Urothelium cell line (cell line): ENCODE measurements around the gene PTS.

Experiments used
- DNase-seq: peaks from one replicate; pipeline ENCODE4 v3.0.0; 2011; ENCODE audit warnings: low spot score, mixed read lengths
- FAIRE-seq: peaks from 2 replicates; lab custom pipeline; 2011; peaks lifted over from hg19 to GRCh38; lab: Jason Lieb, UNC

The PTS gene

DNA sequence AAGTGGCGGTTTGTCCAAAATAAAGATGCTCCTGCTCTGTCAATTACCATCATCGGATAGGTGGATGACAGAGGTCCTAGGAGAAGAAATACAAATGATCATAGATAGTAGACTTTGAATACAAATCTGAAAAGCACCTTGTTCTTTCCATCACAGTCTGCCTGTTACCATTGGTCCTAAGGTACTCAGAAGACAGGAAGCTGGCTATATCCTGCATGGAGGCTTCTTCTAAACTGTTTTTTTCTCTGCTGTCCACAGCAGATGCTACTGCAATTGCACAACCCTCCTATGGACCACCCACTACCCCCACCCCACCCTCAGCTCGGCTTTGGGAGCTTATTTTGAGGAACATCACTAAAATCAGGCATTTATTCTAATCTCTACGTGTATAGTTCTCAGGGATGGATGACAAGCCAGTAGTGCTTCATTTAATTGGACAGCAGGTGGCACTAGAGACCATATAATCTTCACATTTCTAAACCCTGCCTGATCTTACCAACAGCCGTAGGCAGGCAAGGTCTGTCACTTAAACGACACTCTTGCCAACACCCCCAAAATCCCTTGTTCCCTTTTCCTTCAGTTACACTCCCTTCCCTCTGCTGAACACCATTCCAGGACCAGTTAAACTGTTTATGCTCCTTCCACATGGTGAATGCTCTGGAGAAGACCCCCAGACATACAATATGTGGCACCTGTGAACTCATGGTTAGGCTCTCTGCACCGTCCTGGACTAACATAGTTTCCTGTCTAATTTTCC is 6.6 kb upstream of the PTS start:
- FAIRE-seq (peak; percentile 91), DNase-seq (peak; percentile 79)

- FAIRE-seq (no peak), DNase-seq (no peak)
Measured at GRCh38 chr11:112221274-112221835, 4.9 kb upstream of the PTS start.

GRCh38 chr11:112222303-112222702 is 3.9 kb upstream of the PTS start:
- DNase-seq (no peak), FAIRE-seq (peak; percentile 76)

GRCh38 chr11:112223121-112223520 is 3.1 kb upstream of the PTS start:
- DNase-seq: no peak
- no peak for FAIRE-seq

- DNase-seq (no peak), FAIRE-seq (no peak)
Measured at GRCh38 chr11:112223754-112224532, 2.3 kb upstream of the PTS start.

GRCh38 chr11:112225753-112226061 is 521 bp upstream of the PTS start:
- no peak for FAIRE-seq
- no peak for DNase-seq

DNA sequence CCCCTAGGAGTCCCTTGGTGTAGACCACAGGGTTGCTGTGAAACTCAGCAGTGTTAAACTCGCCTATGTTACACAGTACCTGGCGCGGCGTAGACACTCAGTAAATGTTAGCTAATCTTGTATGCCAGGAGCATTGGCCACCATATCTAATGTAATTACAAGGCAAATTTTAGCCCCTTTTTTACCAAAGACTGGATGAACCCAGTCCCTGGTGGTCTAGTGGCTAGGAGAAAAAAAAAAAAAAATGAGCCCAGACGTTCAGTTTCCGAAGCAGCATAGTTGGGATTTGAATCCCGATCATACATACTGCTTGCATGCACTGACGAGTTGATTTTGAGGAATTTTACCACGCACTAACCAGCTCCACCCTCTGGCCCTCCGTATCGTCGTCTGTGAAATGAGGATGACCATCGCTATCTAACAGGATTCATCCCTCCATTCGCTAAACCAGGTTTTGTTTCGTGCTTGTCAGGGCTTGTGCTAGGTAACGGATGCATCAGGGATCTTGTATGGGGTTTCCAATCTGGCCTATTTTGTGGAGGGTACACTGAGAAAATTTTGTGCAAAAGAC is 688 bp downstream of the PTS start:
- FAIRE-seq: no peak
- peak; percentile 38 for DNase-seq

DNA sequence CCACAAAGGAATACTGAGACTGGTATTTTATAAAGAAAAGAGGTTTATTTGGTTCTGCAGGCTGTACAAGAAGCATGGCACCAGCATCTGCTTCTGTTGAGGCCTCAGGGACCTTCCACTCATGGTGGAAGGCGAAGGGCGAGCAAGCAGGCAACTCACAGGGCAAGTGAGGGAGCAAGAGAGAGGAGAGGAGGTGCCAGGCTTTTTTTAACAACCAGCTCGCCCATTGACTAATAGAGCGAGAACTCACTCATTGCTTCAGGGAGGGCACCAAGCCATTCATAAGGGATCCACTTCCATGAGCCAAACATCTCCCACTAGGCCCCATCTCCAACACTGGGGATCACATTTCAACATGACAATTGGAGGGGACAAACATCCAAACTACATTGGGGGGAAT is 1.2 kb downstream of the PTS start:
- FAIRE-seq: no peak
- DNase-seq: no peak

- FAIRE-seq (no peak), DNase-seq (no peak)
Measured at GRCh38 chr11:112228706-112229105, 2.5 kb downstream of the PTS start.

DNA sequence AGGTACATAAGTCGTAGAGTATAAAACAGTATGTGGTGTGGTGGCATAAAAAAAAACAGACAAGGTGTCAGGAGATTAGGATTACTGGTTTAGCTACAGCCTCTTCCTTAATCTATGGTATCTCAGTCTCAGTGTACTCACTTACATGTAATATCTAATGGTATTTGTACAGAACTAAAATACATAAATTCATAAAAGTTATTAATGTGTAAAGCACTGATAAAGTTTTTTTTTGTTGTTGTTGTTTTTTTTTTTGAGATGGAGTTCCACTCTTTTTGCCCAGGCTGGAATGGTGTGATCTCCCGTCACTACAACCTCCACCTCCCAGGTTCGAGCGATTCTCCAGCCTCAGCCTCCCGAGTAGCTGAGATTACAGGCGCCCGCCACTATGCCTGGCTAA is 2.9 kb downstream of the PTS start:
- DNase-seq: no peak
- no peak for FAIRE-seq

DNA sequence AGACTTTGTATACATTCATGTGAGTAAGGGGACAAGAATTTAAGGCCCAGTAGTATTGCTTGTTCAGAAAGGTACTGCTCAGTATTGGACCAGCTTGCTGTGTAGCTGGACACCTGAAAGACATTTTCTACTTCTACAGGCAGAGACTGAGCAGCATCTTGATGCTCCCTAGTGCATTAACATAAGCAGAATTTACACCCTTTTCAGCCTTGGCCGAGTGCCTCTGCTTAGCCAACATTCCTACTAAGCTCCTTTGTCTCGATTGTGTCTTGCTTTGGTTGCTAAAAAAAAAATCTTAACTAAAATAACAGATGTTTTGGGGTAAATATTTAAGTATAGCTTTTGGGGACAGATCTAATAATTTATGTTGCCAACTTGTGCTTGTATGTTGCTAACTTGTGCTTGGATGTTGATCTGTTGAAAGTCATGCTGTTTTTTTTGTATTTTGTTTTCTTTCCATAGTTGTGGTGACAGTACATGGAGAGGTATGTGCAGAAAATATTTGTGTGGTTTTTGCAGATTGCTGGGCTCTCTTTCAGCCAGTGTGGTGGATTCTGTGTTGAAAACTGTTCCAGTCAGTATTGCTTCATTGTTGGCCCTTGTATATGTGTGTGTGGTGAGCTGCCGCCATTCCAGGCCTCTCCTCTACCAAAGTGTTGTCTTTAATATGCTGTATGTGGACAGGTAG is 3.7 kb downstream of the PTS start:
- FAIRE-seq (no peak), DNase-seq (no peak)

- DNase-seq: no peak
- FAIRE-seq: no peak
Measured at GRCh38 chr11:112231952-112232351, 5.7 kb downstream of the PTS start.

DNA sequence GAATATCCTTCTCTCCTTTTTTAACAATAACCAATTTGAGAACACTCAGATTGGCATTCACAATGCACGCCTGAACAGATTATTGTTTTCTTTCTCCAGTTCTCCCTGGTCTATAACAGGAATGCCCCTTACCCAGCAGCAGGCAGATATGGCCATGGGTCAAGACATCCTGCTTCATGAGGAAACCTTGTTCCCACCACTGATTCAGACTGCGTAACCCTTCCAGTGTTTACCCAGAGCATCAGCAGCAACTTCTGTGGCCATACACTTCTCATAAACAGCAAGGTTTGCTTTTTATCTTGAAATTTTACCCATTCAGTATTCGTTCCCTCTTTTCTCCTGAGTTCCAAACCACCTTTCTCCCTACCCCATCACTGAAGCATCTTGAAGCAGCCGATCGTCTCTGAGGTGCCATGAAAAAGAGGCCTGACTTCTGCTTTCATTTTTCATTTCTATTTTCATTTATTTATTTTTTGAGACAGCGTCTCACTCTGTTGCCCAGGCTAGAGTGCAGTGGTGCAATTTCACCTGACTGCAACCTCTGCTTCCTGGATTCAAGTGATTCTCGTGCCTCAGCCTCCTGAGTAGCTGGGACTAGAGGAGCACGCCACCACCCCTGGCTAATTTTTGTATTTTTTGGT is 9.6 kb downstream of the PTS start:
- FAIRE-seq (no peak), DNase-seq (no peak)

GRCh38 chr11:112237451-112237850 is 11.2 kb downstream of the PTS start:
- FAIRE-seq: peak; percentile 23

GRCh38 chr11:112238041-112238440 is 11.8 kb downstream of the PTS start:
- FAIRE-seq (no peak), DNase-seq (no peak)

More at GRCh38 chr11:112237451-112237850, 11.2 kb downstream of the PTS start:
- no peak for DNase-seq

DNA sequence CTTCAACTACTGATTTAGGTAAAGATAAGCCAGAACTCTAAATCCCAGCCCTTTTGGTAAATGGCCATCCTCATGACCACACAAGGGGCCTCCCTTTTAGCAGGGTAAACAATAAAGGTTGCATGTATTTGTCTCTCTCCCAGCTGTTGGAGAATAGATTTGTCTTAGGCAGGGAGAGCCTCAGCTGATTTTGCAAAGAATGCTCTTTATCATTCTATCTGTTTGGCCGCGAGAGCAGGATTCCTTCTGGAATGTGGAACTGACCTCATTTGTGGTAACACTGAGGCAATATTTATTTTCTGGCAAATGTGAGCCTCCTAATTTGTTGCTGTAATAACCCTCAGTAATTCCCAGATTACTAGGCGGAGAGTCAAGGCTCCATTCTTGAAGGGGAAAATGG is 15.3 kb downstream of the PTS start:
- FAIRE-seq: no peak
- no peak for DNase-seq

DNA sequence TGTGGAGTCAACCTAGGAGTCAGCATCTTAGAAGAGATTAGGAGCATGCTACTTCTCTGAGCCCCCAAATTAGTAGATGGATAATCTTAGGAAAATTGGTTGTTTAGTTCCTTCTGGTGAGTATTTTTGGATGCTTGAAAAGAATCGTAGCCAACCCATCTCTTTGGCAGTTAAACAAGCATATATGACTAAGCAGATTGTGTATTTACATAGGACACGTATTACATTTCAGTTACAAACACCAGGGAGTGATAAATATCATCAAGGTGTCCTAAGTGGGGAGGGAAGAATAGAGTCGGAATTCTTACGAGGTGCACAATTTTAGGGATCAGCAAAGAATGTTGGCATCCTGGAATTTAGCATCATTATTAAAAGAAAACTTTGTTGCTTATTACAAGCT is 21.0 kb downstream of the PTS start:
- FAIRE-seq (no peak), DNase-seq (no peak)

DNA sequence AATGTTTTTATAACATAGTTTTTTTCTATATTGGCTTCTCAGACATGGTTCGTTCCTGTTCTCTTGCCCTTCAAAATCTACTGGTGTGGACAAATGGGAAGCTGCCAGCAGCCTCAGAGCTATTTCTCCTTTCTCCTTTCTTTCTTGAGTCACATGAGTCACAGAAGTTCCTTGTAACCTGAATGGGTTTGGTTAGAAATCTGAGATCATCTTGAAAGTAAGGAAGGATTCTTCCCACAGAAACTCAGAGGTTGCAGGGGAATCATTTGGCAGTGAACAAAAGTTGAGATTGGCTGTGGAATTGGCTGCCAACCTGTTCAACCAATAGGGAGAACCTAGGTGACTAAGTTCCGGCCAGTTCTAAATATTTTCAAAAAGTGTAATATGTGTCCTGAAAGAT is 22.0 kb downstream of the PTS start:
- DNase-seq (no peak), FAIRE-seq (no peak)

- FAIRE-seq: no peak
- DNase-seq: no peak
Measured at GRCh38 chr11:112249871-112250610, 23.8 kb downstream of the PTS start.

GRCh38 chr11:112253605-112254242 is 27.5 kb downstream of the PTS start:
- FAIRE-seq: peak; percentile 30
- DNase-seq: no peak
